Heart left ventricle (tissue), 13 donors: ENCODE measurements around the gene FKBP2.

ENCODE experiments used
- POLR2A ChIP-seq, 2 donors: fragments of 450-650 bp; IDR thresholded peaks; one replicate each; pipeline ENCODE4 v1.6.1; 2017; ENCODE audit warnings: antibody characterized with exemption in 2 of 2, mild to moderate bottlenecking in 2 of 2, moderate library complexity in 2 of 2
- TF ChIP-seq, protein P1 (sequence below), 12 donors: fragments of 200-600 bp; sonication (generic) in 4 of 12; IDR thresholded peaks; one replicate each; pipeline versions ENCODE4 v1.5.0 to v1.8.0; 2018 to 2022; ENCODE audit warnings: antibody characterized with exemption in 12 of 12, mild to moderate bottlenecking in 5 of 12
- donor health status: ischemic (EF 13 %, LVEDD 7.1; RV severe dilation, severe dysfunction).
- donor health status: DM: no; HTN: yes; CAD: no.
- donor health status: DM: no; HTN: no; CAD: no.
- donor health status: ischemic (EF 25% LVEDD 6.9; RV normal size, moderate dysfunction).
- donor health status: ischemic (EF 25% LVEDD 5.7; RV mildly dilated, moderate dysfunction).
- donor health status: ischemic (EF 35%, LVEDD 5.7; RV mildly dilated, moderate dysfunction).
- donor health status: nonischemic (EF 11% LVEDD 7.7; RV severe dilation, severe dysfunction).
- donor health status: DM: yes; HTN: yes; CAD: no.
- donor health status: PGD.
- donor health status: ischemic (EF 29% LVEDD 5.4; RV normal size, mild dysfunction).
- donor health status: nonischemic (EF 23%, LVEDD 6.1; RV moderate dilation, normal function).

GRCh38 chr11:64233913-64234586 is 6.8 kb upstream of the FKBP2 start, which contains the start of gene VEGFB:
- TF ChIP-seq POLR2A (IDR thresholded peaks at IDR 0.05), result peak in 1 of 2 donors; percentile 51
- TF ChIP-seq, protein P1, sequence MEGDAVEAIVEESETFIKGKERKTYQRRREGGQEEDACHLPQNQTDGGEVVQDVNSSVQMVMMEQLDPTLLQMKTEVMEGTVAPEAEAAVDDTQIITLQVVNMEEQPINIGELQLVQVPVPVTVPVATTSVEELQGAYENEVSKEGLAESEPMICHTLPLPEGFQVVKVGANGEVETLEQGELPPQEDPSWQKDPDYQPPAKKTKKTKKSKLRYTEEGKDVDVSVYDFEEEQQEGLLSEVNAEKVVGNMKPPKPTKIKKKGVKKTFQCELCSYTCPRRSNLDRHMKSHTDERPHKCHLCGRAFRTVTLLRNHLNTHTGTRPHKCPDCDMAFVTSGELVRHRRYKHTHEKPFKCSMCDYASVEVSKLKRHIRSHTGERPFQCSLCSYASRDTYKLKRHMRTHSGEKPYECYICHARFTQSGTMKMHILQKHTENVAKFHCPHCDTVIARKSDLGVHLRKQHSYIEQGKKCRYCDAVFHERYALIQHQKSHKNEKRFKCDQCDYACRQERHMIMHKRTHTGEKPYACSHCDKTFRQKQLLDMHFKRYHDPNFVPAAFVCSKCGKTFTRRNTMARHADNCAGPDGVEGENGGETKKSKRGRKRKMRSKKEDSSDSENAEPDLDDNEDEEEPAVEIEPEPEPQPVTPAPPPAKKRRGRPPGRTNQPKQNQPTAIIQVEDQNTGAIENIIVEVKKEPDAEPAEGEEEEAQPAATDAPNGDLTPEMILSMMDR (IDR thresholded peaks at IDR 0.05), result peak in 1 of 12 donors; percentile 5
